DMS153 treated with DMSO at 0.1 percent for 48 hours (cell line): ENCODE measurements around the gene GLG1.
"Not testable (repeated sequence)": the region's sequence is repeated elsewhere in the genome, so short reads cannot be mapped to it uniquely, and the experiment has no call there.

Source experiments
- DNase-seq: peaks from one replicate; lab custom pipeline; 2025; ENCODE audit not compliant: unreplicated experiment; lab: John Stamatoyannopoulos, UW

GLG1 gene

DNA sequence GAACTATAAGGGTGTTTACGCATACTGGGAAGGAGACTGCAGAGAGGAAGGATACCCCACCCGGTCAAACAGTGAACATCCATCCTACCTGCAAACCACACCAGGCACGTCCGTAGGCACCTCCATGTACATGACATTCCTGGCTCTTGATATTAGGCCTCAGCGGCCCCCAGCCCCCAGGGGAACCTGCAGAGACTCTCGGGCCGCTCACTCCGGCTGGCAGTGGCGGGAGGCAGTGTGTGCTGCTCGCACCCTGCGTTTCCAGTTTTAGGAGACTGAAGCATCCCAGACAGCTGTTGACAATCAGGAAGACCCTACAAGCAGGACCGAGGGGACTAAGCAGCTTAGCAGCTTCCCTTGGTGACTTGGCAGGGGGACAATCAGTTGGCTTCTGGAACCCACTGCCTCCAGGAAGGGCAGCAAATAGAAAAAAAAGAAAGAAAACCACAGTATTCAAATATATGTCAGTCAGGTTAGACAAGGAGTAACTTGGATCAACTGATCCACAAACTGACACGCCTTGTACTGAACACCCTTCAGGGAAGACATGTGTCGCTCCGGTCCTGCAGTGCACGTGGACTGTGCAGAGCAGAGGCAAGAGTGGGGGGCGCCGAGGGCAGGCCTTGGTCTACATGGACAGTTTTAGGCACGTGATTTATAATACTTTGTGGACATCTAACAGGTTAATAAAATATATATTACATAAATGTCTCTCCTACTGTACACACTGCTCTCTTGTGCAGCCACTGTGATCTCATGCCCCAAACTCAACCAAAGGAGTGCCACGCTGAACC lies 155.8 kb downstream of the GLG1 start:
- no peak for DNase-seq

DNA sequence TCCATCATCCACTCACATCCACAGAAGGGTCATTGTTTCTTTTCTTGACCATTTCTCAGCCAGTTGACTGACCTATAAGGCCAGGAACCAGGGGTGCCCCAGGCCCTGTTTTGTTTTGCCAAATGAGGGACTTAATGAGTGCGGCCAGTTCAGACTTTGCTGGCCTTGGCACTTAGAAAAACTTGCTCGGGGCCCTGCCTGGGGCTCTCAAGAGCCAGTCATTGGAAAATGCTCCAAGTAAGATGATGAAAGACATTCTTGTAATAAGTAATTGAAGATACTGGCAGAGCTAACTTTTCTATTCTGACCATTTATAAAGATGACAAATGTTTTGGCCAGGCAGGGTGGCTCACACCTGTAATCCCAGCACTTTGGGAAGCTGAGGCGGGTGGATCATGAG lies 156.7 kb downstream of the GLG1 start:
- DNase-seq, result no peak

DNA sequence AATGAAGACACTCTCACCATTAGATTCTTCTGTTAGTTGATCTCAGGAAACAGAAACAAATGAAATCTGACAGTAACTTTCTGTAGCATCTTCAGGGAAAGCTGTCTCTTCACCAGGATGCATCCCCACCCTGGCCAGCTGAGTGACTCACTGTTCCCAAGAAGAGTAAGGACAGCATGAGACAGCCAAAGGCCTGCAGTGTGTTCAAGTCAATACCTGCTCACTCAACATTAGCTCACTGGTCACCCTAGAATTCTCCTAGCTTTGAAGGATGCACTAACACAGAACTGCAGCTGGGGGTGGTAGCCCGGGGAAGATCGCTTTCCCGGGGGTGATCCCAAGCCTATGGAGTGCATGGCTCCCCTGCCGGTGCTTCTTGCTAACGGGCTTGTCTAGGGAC lies 157.4 kb downstream of the GLG1 start:
- DNase-seq, result no peak

DNA sequence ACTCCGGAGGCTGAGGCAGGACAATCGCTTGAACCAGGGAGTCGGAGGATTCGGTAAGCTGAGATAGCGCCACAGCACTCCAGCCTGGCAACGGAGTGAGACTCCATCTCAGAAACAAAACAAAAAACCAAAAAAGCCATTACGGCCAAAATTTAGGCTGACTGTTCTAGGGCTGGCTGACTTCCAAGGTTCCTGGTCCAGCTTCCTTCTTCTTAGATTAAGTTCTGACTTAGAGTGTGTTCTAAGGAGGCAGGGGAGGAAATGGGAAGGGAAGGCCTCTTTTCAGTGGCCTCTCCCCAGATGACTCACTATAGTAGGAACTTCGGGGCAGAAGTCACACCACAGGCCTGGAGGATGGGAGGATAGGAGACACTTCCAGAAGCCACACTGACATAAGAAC lies 157.9 kb downstream of the GLG1 start:
- no peak for DNase-seq

DNA sequence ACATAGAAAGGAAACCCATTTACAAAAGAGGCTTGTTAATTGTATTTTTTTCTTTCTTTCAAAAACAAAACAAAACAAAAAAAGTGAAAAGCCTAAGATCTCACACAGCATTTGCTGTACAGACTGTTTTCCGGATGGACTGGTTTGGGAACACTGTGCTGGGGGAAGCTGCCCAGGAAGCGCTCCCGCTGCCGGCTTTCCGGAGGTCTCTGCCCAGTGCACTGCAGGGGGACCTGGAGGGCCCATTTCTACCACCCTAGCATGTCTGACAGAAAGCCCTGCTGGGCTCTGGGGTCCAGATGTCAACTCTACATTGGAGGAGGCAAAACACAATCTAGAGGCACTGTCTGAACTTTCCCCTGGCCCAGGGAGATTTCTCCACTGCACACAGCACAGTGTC lies 159.3 kb downstream of the GLG1 start:
- no peak for DNase-seq

DNA sequence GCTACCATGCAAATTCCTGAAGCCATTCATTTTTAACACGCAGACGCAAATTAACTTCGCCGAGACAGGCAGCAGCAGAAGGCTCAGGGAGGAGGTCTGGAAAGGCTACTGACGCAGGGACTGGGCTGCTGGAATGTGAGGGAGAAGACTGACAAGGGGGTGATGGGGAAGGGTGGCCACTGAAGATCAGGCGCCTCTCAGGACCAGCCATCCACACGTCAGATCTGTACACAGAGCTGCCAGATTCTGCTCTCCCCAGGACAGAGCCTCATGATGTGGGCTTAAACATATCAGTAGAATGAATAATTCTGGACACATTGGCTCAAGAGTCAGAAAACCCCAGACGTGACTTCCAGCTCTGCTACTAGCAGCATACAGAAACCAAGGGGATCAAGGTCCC lies 160.0 kb downstream of the GLG1 start:
- no peak for DNase-seq

DNA sequence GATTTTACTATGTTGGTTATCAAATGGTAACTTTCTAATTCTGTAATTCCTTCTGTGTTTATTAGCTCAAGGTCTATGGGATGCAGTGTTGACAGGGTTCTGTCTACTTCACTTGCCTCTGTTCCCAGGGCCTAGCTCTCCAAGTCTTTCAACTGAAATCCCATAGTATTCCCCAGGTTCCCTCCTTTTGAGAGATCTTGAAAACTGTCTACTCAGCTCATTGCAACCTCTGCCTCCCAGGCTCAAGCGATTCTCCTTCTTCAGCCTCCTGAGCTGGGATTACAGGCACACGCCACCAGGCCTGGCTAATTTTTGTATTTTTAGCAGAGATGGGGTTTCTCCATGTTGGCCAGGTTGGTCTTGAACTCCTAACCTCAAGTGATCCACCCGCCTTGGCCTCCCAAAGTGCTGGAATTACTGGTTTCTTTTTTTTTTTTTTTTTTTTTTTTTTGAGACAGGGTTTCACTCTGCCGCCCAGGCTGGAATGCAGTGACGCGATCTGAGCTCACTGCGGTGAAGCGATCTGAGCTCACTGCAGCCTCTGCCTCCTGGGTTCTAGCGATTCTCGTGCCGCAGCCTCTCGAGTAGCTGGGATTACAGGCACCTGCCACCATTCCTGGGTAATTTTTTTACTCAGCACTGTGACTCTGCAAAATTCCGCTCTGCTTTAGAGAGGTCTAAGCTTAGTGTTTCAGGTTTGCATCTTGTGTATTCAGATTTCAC lies 163.1 kb downstream of the GLG1 start:
- DNase-seq, result not testable (repeated sequence)

DNA sequence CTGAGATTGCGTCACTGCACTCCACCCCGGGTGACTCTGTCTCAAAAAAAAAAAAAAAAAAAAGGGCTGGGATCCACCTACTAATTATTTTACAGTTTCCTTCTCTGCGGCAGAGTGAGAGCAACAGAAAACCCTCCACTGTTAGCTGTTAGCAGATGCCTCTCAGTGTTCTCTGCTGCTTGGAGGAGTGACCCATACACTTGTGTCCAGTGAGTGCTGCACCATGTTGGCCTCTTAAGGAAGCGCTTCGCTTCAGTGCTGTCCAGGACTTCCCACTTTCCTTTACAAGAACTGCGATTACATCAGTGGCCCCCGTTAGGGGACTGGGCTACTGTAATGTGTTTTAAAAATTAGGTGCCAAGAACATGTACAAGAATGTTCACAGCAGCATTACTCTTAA lies 167.2 kb downstream of the GLG1 start:
- no peak for DNase-seq

DNA sequence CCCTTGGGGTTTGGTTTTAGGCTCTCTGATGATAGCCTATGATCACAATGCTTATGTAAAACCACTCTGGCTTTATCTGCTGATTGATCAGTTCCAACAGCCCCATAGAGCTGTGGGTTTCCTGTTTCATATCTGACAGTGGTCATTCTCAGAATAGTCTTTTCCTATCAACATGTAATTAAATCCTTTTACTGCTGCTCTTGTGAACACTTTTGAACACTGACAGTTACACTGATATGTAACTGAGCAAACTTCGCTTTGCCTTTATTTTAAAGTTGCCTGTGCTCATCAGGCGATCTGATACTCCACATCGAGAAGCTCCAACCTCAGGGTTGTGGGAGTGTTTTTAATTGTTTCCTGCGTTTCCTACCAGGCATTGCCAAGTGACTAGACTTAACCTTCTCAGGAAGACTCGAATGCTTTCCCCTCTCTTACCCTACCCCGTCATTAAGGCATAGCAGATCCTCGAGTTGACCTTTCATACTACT lies 168.4 kb downstream of the GLG1 start:
- DNase-seq, result no peak

DNA sequence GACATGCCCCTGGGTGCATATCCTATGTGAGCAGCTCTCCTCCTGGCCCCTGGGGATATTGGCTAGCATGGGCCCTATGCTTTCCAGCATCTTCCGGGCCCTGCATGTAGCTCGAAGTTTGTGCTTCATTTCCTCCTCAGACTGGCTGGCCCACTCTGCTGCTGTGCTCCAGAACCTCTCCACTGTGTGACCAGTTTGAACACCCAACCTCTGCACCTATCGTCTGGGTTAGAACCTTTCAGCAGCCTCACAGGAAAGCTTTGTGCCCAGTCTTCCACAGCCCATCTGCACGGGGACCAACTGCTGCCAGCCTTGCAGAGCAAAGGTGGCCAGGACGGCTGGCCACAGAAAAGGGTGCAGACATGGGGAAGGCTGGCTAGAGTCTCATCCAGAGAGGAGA lies 175.4 kb downstream of the GLG1 start:
- no peak for DNase-seq

DNA sequence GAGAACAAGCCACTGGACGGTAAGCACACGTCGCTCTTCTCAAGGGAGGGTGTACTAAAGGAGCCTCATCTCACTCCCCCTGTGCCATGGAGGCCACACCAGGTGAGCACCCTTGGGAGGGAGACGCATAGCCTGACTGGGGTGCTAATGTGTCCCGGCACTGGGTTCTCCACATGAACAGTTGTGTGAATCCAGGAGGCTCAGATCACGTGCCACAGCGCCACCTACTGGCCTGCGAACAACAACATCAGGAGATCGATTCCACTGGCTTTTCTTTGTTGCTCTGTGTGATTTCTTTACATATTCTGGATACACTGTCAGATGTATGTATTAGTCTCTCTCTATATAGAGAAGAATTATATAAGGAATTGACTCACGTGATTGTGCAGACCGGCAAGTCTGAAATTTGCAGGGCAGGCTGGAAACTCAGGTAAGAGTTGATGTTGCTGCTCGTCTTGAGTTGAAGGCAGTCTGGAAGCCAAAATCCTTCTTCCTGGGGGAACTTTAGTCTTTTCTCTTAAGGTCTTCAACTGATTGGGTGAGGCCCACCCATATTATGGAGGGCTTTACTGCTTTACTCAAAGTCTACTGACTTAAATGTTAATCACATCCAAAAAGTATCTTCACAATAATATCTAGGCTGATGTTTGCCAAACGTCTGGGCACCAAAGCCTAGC lies 176.7 kb downstream of the GLG1 start:
- DNase-seq, result peak; percentile 38

DNA sequence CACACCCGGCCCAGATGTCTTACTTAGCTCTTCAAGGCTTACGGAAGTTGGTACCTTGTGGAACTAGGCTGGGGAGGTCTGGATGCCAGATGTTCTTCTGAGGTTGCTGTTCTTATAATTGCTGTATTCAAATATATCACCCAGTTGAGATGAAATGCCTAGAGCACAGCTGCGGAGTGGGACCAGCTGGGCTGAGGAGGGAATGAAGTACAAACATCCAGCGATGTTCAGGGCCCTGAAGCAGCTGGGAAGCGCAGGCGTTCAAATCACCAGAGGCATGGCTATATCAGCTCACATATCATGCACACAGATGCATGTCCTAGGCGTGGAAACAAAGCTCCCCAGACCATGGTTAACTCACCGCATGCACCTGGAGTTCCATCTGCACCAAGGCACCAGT lies 178.4 kb downstream of the GLG1 start:
- not testable (repeated sequence) for DNase-seq

DNA sequence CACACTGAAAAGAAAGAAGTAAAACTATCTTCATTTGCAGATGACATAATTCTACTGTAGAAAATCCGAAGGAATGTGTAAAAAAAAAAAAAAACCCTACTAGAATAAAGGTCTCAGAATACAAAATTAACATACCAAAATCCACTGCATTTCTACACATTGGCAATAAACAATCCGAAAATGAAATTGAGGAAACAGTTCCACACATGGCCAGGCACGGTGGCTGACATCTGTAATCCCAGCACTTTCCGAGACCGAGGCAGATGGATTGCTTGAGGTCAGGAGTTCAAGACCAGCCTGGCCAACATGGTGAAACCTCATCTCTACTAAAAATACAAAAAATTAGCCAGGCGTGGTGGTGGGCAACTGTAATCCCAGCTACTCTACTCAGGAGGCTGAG lies 181.2 kb downstream of the GLG1 start:
- DNase-seq, result not testable (repeated sequence)

DNA sequence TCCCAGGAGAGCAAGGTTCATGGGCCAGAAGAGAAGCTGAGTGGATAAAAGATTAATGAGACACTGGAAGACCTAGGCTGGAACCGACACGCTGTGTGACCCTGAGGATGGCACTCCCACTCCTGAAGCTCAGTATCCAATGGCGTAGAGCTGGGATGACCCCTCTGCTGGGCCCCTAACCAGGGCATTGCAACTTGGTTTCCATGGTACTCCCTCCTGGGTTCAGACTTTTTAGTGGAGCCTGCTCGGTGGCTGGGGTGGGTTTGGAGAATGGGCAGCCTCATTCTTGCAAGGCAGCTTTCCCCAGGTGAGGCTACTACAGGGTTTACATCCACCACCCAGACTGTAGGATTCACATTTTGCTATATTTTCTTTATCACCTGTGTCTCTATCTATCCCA lies 183.2 kb downstream of the GLG1 start:
- not testable (repeated sequence) for DNase-seq

DNA sequence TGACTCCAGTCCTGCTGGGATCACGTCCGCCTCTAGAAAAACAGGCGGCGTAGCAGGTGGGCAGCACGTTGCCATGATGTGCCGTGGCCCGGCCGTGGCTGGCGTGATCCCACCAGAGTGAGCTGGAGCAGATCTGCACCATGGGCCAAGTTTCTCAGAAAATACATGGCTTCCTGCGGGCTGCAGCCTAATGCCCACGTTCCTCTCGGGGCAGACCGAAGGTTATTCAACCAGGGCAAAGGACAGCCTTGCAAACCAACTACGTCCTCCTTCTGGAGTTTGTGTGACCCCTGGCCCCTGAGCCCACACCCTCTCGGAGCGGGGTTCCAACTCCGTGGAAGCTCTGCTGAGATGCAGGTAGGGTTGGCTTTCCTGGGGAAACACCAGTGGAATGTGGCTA lies 184.8 kb downstream of the GLG1 start:
- DNase-seq, result not testable (repeated sequence)

DNA sequence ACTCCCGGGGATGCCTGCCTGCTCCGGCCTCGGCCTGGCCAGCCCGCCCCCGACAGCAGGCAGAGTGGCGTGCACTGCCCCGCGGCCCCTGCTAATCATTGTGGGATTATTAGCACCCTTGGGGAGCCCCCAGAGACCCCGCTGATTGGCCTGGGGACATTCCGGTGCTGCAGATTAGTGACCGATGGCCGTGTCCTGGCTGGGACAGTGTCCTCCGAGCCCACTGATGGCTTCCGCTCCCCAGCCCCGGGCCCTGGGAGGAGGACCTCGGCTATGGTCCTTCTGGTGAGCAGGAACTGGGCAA lies 185.5 kb downstream of the GLG1 start:
- DNase-seq, result not testable (repeated sequence)

DNA sequence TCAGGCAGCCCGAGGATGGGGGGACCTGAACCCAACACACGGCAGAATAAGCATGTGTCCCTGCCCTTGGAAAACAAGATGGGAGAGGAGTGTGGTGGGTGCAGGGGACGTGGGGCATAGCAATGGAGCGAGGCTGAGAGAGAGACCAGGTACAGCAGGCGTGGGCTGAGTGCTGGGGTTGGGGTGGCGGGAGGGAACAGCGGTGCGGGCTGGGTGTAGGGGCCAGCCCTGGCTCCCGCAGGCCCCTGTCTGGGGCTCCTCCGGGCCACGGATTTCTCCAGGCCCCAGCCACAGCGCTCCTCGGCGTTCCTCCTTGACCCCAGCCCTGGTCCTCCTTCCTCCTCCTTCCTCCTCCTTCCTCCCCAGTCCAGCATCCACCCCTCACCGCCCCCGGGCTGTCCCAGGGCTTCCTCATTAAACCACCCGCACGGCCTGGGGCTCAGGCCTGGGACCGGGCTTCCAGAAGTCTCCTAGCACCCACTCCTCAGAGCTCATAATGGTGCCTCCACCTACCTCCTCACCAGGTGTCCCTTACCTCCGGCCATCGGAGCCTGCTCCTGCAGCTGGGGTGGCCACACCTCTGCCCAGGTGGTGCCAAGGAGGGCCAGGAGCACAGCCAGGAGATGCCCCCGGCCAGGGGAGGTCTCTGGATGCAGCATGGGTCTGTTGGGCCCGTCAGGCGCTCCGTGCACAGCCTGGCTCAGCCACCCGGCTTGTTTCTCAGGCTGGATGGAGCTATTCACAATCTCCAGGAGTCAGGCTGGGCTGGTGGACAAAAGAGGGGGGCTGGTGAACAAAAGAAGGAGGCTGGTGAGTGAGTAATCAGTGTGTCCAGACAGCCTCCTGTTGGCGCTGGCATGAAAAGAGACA lies 186.1 kb downstream of the GLG1 start, which contains the start of gene CLEC18B:
TSS of gene CLEC18B (minus strand) at position 867 of the 870 bp plus-strand sequence. CDS start at position 659, 208 bp downstream.
- not testable (repeated sequence) for DNase-seq

DNA sequence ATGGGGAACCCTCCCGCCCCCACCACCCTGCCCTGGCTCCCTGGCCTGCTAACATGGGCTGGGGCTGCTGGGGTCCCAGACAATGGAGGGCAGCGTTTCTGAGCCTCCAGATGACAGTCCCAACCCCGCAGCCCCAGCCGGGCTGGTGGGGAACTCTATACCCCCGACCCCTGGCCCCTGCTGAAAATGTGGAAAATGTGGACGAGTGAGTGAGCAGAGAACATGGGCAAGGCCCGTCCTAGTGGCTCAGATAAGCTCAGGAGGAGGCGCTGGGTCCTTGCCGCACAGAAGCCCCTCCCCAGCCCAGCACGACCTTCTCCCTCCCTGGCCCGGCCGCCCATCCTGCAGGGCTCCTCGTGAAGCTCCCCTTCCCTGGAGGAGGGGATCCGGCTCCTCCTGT lies 187.1 kb downstream of the GLG1 start:
- DNase-seq, result not testable (repeated sequence)

DNA sequence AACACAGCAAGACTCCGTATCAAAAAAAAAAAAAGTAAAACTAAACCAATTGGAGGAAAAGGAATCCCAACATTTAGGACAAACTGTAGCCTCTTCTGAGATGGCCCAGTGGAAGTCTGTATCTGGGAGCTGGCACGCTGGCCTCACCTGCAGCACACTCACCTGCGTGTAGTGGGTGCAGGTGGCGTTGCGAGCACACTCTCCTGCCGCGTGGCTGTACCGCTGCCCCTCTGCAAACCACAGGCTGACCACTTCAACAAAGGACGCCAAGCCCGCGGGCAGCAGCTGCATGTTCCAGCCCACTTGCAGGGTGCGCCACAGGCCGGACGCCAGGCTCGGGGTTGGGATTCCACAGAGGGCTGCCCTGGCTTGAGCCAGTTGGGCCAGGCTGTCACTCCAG lies 189.0 kb downstream of the GLG1 start:
- not testable (repeated sequence) for DNase-seq

DNA sequence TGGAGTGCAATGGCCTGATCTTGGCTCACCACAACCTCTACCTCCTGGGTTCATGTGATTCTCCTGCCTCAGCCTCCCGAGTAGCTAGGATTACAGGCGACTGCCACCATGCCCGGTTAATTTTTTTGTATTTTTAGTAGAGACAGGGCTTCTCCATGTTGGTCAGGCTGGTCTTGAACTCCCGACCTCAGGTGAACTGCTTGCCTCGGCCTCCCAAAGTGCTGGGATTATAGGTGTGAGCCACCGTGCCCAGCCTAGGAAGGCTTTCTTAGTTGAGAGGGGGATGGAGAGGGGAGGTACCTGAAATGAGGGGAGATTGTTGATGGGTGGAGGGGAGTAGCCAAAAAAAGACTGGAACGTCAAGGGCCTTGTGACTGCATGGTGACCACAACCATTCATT lies 193.0 kb downstream of the GLG1 start:
- DNase-seq, result not testable (repeated sequence)

DNA sequence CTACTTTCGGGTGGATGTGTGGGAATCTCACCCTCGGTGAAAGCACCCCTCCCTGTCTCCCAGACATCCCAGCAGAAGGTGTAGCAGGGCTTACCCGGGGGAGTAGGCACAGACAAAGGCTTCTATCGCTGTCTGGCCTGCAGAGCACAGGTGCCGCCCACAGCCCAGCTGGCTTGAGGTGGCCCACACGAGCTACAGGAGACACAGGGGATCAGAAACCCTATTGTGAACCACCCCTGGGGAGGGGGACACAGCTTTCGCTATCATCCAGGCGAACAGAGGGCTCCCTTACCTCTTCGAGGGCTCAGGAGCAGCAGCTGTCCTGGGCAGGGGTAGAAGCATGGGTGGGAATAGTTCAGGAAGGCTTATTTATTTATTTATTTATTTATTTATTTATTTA lies 193.4 kb downstream of the GLG1 start:
- DNase-seq, result not testable (repeated sequence)
